Left lung (tissue), 10 donors: Measurements from ENCODE around the gene SUSD3. TPM values are rescaled to one million over a fixed set of nuclear protein-coding genes. Genes with fewer than 3 reads are reported as not detected.

Source experiments
- ATAC-seq: fragments of 200-7000 bp; cut with Tn5 transposase; one replicate; pipeline ENCODE4 v1.9.1; 2020; ENCODE audit warnings: moderate library complexity
- DNase-seq, 4 donors: peaks; one replicate each; pipeline ENCODE4 v3.0.0-alpha.2; 2013 to 2020
- H3K27ac ChIP-seq, 2 donors: fragments of 200-600 bp; sonication (generic) in 1 of 2; one replicate each; pipeline versions ENCODE4 v1.5.0 to v1.8.0; 2020 to 2021
- H3K27me3 ChIP-seq, 2 donors: fragments of 200-600 bp; sonication (generic) in 1 of 2; one replicate each; pipeline versions ENCODE4 v1.5.0 to v1.8.0; 2020 to 2021
- H3K36me3 ChIP-seq, 2 donors: fragments of 200-600 bp; sonication (generic) in 1 of 2; one replicate each; pipeline versions ENCODE4 v1.5.0 to v1.8.0; 2020 to 2021
- H3K4me1 ChIP-seq, 2 donors: fragments of 200-600 bp; one replicate each; pipeline ENCODE4 v1.8.0; 2021
- H3K4me3 ChIP-seq, 2 donors: fragments of 200-600 bp; sonication (generic) in 1 of 2; one replicate each; pipeline versions ENCODE4 v1.5.0 to v1.8.0; 2020 to 2021; ENCODE audit warnings: mild to moderate bottlenecking in 1 of 2
- H3K9me3 ChIP-seq, 2 donors: fragments of 200-600 bp; sonication (generic) in 1 of 2; one replicate each; pipeline versions ENCODE4 v1.5.0 to v1.8.0; 2020 to 2021
- CTCF ChIP-seq, 2 donors: fragments of 200-600 bp; sonication (generic) in 1 of 2; IDR thresholded peaks; one replicate each; pipeline versions ENCODE4 v1.5.0 to v1.8.0; 2021; ENCODE audit warnings: antibody characterized with exemption in 2 of 2
- intact Hi-C, 2 donors: fragments of 100-400 bp; cut with DNase I; formaldehyde crosslinking; loops; one replicate each; pipeline versions ENCODE4 v1.11.2 to v1.14.2; 2022
- polyA plus RNA-seq, 6 donors: library from polyadenylated mRNA; unstranded; fragments of 120-200 nt; gene quantifications; one replicate each; pipeline ENCODE4 v1.2.1, GENCODE V29; 2013; ENCODE audit not compliant: insufficient read length in 6 of 6
- total RNA-seq, 2 donors: library from RNA; stranded (reverse); fragmentation: NEBNext Ultra II Directional; extraction: Animal tissue kit (Norgen Biotek cat#: 25700); gene quantifications; one replicate each; pipeline ENCODE4 v1.2.1, GENCODE V29; 2021
- donor health status: DM: no; HTN: yes; CAD: no.
- donor health status: DM: no; HTN: no; CAD: no.

Gene SUSD3
- total and polyA plus RNA-seq, 8 donors = 2.6 to 12.1 (median 5.3) TPM

- H3K27ac ChIP-seq = no peak overlapping the region
- H3K36me3 ChIP-seq = peaks cover 0 to 75% of the 10 kb centered on the region in 2 donors
- DNase-seq = no peak
- ATAC-seq = no peak
- H3K4me1 ChIP-seq = peaks cover 0 to 37% of the 10 kb centered on the region in 2 donors
- no peaks in the 10 kb centered on the region for H3K9me3 ChIP-seq
- H3K4me3 ChIP-seq = no peak overlapping the region
- intact Hi-C loops = no loop called here
- no peak for TF ChIP-seq CTCF (IDR thresholded peaks at IDR 0.05)
- H3K27me3 ChIP-seq = no peaks in the 10 kb centered on the region
Observed at GRCh38 chr9:93023521-93023815, 35.0 kb upstream of the SUSD3 start.

DNA sequence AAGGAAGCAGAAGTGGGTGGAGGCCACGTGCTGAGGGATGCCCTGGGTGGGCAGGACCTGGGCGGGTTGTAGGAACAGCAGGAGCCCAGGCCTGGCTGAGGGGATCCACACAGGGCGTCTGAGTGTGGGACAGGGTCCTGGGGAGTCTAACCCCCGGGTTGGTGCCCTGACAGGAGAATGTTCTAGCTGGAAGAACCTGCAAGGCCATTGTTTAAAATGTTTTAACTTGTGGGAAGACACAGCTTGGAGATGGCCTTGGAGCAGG is 33.9 kb upstream of the SUSD3 start:
- ATAC-seq = no peak
- Histone ChIP-seq H3K4me3 (no peak overlapping the region), H3K9me3 (no peaks in the 10 kb centered on the region), H3K4me1 (peaks cover 0 to 48% of the 10 kb centered on the region in 2 donors), H3K36me3 (peaks cover 0 to 64% of the 10 kb centered on the region in 2 donors), H3K27ac (peak overlapping the region in 1 of 2 donors; percentile 75), H3K27me3 (no peaks in the 10 kb centered on the region)
- no peak for DNase-seq
- intact Hi-C loops = no loop called here
- TF ChIP-seq CTCF (IDR thresholded peaks at IDR 0.05) = no peak

- H3K27me3 ChIP-seq = no peaks in the 10 kb centered on the region
- H3K4me1 ChIP-seq = peaks cover 0 to 48% of the 10 kb centered on the region in 2 donors
- ATAC-seq (no peak), DNase-seq (peak in 1 of 4 donors; percentile 67)
- H3K36me3 ChIP-seq = peaks cover 0 to 64% of the 10 kb centered on the region in 2 donors
- H3K4me3 ChIP-seq = no peak overlapping the region
- intact Hi-C loops = no loop called here
- H3K27ac ChIP-seq = peak overlapping the region in 1 of 2 donors; percentile 75
- no peaks in the 10 kb centered on the region for H3K9me3 ChIP-seq
- no peak for TF ChIP-seq CTCF (IDR thresholded peaks at IDR 0.05)
Observed at GRCh38 chr9:93024986-93025630, 33.4 kb upstream of the SUSD3 start.

DNA sequence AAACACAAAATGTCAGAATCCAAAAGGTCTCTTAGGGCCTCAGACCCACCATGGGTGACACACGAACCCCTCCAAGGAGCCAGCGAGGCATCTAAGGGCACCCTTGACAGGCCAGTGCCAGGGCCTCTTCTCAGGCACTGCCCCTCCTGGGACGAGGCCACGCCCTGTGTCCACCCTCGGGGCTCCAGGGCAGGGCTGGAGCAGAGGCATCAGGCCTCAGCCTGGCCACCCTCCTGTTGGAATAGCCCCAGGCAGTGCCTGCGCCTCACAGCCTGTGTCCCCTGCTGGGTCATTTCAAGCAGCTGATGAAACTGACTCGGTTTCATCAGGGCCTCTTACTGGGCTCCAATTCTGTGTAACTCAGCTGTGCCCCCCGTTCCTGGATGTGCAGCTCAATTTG is 32.8 kb upstream of the SUSD3 start:
- no peak for TF ChIP-seq CTCF (IDR thresholded peaks at IDR 0.05)
- intact Hi-C loops = no loop called here
- H3K27ac ChIP-seq = peak overlapping the region in 1 of 2 donors; percentile 75
- H3K27me3 ChIP-seq = no peaks in the 10 kb centered on the region
- no peaks in the 10 kb centered on the region for H3K9me3 ChIP-seq
- peaks cover 0 to 48% of the 10 kb centered on the region in 2 donors for H3K4me1 ChIP-seq
- H3K4me3 ChIP-seq = no peak overlapping the region
- ATAC-seq (no peak), DNase-seq (peak in 1 of 4 donors; percentile 78)
- peaks cover 0 to 61% of the 10 kb centered on the region in 2 donors for H3K36me3 ChIP-seq

GRCh38 chr9:93026640-93027039 is 31.9 kb upstream of the SUSD3 start:
- no peak for TF ChIP-seq CTCF (IDR thresholded peaks at IDR 0.05)
- Histone ChIP-seq H3K27ac (no peak overlapping the region), H3K4me3 (no peak overlapping the region), H3K27me3 (no peaks in the 10 kb centered on the region), H3K36me3 (peaks cover 0 to 60% of the 10 kb centered on the region in 2 donors), H3K4me1 (peaks cover 0 to 55% of the 10 kb centered on the region in 2 donors), H3K9me3 (no peaks in the 10 kb centered on the region)
- intact Hi-C loops = no loop called here
- DNase-seq (peak in 1 of 4 donors; percentile 79), ATAC-seq (no peak)
